Chondrocyte (in vitro differentiated cells): ENCODE data around the gene EFNA1. TPM values are rescaled to one million over a fixed set of nuclear protein-coding genes. Genes with fewer than 3 reads are reported as not detected.

Source experiments
- DNase-seq: peaks from one replicate; pipeline ENCODE4 v3.0.0; 2021; ENCODE audit warnings: mixed read lengths, low spot score
- H3K27ac Mint-ChIP-seq: one replicate; pipeline ENCODE4 v1.8.0; 2021; ENCODE audit warnings: mild to moderate bottlenecking, moderate library complexity, mixed read lengths; ENCODE audit not compliant: unreplicated experiment
- H3K27me3 Mint-ChIP-seq: 2 replicates; pipeline ENCODE4 v1.8.0; 2021; ENCODE audit warnings: low read depth, mixed read lengths
- H3K36me3 Mint-ChIP-seq: 2 replicates; pipeline ENCODE4 v1.8.0; 2021; ENCODE audit warnings: low read depth, mixed read lengths
- H3K4me1 Mint-ChIP-seq: 2 replicates; pipeline ENCODE4 v1.8.0; 2021; ENCODE audit warnings: low read depth, mild to moderate bottlenecking, mixed read lengths
- H3K4me3 Mint-ChIP-seq: one replicate; pipeline ENCODE4 v1.8.0; 2021; ENCODE audit warnings: mild to moderate bottlenecking, moderate library complexity, mixed read lengths; ENCODE audit not compliant: unreplicated experiment
- H3K9me3 Mint-ChIP-seq: 2 replicates; pipeline ENCODE4 v1.8.0; 2021; ENCODE audit warnings: low read depth, mixed read lengths
- CTCF ChIP-seq: fragments of 200-600 bp; sonication (generic); IDR thresholded peaks from 2 replicates; pipeline ENCODE4 v1.5.0; 2021; ENCODE audit warnings: antibody characterized with exemption, mild to moderate bottlenecking, moderate library complexity
- total RNA-seq: library from RNA; stranded (reverse); gene quantifications from 3 replicates; pipeline ENCODE4 v1.2.1, GENCODE V29; 2021

EFNA1 gene
- total RNA-seq, 1 donor from 2014 or later, result 12.6 TPM

GRCh38 chr1:155083865-155084721 is 43.6 kb upstream of the EFNA1 start:
- H3K9me3 Mint-ChIP-seq, result no peaks in the 10 kb centered on the region
- peak overlapping the region; percentile 97 for H3K27ac Mint-ChIP-seq
- peak overlapping the region; percentile 96 for H3K4me3 Mint-ChIP-seq
- H3K27me3 Mint-ChIP-seq, result peaks cover 24% of the 10 kb centered on the region
- peaks cover 5% of the 10 kb centered on the region for H3K36me3 Mint-ChIP-seq
- no peak for TF ChIP-seq CTCF
- peaks cover 43% of the 10 kb centered on the region for H3K4me1 Mint-ChIP-seq
- no peak for DNase-seq

- TF ChIP-seq CTCF, result peak; percentile 89
- Mint-ChIP-seq H3K9me3 (no peaks in the 10 kb centered on the region), H3K27ac (peak overlapping the region; percentile 97), H3K36me3 (peaks cover 4% of the 10 kb centered on the region), H3K27me3 (peaks cover 19% of the 10 kb centered on the region), H3K4me1 (peaks cover 35% of the 10 kb centered on the region), H3K4me3 (peak overlapping the region; percentile 96)
- DNase-seq, result peak; percentile 98
Observed at GRCh38 chr1:155084722-155085503, 42.8 kb upstream of the EFNA1 start.

- Mint-ChIP-seq H3K4me3 (peak overlapping the region; percentile 96), H3K36me3 (peaks cover 4% of the 10 kb centered on the region), H3K9me3 (no peaks in the 10 kb centered on the region), H3K27me3 (peaks cover 19% of the 10 kb centered on the region), H3K4me1 (peaks cover 35% of the 10 kb centered on the region), H3K27ac (peak overlapping the region; percentile 97)
- no peak for DNase-seq
- TF ChIP-seq CTCF, result no peak
Observed at GRCh38 chr1:155085504-155086127, 42.1 kb upstream of the EFNA1 start.

- peak; percentile 99 for TF ChIP-seq CTCF
- Mint-ChIP-seq H3K9me3 (no peaks in the 10 kb centered on the region), H3K4me1 (peaks cover 33% of the 10 kb centered on the region), H3K36me3 (peaks cover 4% of the 10 kb centered on the region), H3K27ac (no peak overlapping the region), H3K4me3 (peak overlapping the region; percentile 42), H3K27me3 (peaks cover 16% of the 10 kb centered on the region)
- DNase-seq, result no peak
Observed at GRCh38 chr1:155086128-155086741, 41.4 kb upstream of the EFNA1 start.
